ENCODE measurements around the gene FAM83D. TPM values are rescaled to one million over a fixed set of nuclear protein-coding genes. Genes with fewer than 3 reads are reported as not detected.

Gene FAM83D
- total and polyA plus RNA-seq, 2 experiments from 2014 or later = 33.3 to 91.3 TPM

DNA sequence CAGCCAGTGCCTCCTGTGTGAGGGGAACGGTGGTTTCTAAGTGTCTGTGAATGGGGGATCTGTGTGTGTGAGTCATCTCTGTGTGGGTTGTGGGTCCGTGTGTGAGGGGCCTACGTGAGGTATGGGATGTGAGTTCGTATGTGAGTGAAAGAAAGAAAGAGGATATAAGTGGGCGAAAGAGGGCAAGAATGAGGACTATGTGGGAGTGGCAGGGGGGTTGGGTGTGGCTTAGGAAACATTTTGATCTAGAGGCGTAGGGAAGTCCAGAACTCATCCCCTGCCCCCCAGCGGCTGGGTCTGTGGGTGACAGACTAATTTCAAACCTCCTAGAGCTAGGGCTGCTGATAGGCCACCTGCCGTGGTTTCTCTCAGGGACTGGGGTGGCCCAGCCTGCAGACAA lies 71.4 kb downstream of the FAM83D start:
- no peak overlapping the region for H3K27ac ChIP-seq (ENCODE audit: low read depth)
- H3K9me2 ChIP-seq (ENCODE audit: insufficient read depth) = no peaks in the 10 kb centered on the region
- H3K79me2 ChIP-seq (replicated peaks; ENCODE audit: insufficient read depth) = no peaks in the 10 kb centered on the region
- H2AFZ ChIP-seq = no peak overlapping the region
- TF ChIP-seq ZNF331 (CRISPR knock-in tag; IDR thresholded peaks at IDR 0.05; ENCODE audit: low read depth) = no peak
- TF ChIP-seq, protein P1, sequence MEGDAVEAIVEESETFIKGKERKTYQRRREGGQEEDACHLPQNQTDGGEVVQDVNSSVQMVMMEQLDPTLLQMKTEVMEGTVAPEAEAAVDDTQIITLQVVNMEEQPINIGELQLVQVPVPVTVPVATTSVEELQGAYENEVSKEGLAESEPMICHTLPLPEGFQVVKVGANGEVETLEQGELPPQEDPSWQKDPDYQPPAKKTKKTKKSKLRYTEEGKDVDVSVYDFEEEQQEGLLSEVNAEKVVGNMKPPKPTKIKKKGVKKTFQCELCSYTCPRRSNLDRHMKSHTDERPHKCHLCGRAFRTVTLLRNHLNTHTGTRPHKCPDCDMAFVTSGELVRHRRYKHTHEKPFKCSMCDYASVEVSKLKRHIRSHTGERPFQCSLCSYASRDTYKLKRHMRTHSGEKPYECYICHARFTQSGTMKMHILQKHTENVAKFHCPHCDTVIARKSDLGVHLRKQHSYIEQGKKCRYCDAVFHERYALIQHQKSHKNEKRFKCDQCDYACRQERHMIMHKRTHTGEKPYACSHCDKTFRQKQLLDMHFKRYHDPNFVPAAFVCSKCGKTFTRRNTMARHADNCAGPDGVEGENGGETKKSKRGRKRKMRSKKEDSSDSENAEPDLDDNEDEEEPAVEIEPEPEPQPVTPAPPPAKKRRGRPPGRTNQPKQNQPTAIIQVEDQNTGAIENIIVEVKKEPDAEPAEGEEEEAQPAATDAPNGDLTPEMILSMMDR (conservative IDR thresholded peaks at IDR 0.05; ENCODE audit: low read depth in 2 of 2) = no peak
- TF ChIP-seq NANOG (IDR thresholded peaks at IDR 0.05; ENCODE audit: borderline replicate concordance) = no peak
- TF ChIP-seq, protein P2, sequence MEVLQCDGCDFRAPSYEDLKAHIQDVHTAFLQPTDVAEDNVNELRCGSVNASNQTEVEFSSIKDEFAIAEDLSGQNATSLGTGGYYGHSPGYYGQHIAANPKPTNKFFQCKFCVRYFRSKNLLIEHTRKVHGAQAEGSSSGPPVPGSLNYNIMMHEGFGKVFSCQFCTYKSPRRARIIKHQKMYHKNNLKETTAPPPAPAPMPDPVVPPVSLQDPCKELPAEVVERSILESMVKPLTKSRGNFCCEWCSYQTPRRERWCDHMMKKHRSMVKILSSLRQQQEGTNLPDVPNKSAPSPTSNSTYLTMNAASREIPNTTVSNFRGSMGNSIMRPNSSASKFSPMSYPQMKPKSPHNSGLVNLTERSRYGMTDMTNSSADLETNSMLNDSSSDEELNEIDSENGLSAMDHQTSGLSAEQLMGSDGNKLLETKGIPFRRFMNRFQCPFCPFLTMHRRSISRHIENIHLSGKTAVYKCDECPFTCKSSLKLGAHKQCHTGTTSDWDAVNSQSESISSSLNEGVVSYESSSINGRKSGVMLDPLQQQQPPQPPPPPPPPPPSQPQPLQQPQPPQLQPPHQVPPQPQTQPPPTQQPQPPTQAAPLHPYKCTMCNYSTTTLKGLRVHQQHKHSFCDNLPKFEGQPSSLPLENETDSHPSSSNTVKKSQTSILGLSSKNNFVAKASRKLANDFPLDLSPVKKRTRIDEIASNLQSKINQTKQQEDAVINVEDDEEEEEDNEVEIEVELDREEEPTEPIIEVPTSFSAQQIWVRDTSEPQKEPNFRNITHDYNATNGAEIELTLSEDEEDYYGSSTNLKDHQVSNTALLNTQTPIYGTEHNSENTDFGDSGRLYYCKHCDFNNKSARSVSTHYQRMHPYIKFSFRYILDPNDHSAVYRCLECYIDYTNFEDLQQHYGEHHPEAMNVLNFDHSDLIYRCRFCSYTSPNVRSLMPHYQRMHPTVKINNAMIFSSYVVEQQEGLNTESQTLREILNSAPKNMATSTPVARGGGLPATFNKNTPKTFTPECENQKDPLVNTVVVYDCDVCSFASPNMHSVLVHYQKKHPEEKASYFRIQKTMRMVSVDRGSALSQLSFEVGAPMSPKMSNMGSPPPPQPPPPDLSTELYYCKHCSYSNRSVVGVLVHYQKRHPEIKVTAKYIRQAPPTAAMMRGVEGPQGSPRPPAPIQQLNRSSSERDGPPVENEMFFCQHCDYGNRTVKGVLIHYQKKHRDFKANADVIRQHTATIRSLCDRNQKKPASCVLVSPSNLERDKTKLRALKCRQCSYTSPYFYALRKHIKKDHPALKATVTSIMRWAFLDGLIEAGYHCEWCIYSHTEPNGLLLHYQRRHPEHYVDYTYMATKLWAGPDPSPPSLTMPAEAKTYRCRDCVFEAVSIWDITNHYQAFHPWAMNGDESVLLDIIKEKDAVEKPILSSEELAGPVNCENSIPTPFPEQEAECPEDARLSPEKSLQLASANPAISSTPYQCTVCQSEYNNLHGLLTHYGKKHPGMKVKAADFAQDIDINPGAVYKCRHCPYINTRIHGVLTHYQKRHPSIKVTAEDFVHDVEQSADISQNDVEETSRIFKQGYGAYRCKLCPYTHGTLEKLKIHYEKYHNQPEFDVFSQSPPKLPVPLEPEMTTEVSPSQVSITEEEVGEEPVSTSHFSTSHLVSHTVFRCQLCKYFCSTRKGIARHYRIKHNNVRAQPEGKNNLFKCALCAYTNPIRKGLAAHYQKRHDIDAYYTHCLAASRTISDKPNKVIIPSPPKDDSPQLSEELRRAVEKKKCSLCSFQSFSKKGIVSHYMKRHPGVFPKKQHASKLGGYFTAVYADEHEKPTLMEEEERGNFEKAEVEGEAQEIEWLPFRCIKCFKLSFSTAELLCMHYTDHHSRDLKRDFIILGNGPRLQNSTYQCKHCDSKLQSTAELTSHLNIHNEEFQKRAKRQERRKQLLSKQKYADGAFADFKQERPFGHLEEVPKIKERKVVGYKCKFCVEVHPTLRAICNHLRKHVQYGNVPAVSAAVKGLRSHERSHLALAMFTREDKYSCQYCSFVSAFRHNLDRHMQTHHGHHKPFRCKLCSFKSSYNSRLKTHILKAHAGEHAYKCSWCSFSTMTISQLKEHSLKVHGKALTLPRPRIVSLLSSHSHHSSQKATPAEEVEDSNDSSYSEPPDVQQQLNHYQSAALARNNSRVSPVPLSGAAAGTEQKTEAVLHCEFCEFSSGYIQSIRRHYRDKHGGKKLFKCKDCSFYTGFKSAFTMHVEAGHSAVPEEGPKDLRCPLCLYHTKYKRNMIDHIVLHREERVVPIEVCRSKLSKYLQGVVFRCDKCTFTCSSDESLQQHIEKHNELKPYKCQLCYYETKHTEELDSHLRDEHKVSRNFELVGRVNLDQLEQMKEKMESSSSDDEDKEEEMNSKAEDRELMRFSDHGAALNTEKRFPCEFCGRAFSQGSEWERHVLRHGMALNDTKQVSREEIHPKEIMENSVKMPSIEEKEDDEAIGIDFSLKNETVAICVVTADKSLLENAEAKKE (CRISPR knock-in tag; IDR thresholded peaks at IDR 0.05) = no peak
- TF ChIP-seq, protein P3, sequence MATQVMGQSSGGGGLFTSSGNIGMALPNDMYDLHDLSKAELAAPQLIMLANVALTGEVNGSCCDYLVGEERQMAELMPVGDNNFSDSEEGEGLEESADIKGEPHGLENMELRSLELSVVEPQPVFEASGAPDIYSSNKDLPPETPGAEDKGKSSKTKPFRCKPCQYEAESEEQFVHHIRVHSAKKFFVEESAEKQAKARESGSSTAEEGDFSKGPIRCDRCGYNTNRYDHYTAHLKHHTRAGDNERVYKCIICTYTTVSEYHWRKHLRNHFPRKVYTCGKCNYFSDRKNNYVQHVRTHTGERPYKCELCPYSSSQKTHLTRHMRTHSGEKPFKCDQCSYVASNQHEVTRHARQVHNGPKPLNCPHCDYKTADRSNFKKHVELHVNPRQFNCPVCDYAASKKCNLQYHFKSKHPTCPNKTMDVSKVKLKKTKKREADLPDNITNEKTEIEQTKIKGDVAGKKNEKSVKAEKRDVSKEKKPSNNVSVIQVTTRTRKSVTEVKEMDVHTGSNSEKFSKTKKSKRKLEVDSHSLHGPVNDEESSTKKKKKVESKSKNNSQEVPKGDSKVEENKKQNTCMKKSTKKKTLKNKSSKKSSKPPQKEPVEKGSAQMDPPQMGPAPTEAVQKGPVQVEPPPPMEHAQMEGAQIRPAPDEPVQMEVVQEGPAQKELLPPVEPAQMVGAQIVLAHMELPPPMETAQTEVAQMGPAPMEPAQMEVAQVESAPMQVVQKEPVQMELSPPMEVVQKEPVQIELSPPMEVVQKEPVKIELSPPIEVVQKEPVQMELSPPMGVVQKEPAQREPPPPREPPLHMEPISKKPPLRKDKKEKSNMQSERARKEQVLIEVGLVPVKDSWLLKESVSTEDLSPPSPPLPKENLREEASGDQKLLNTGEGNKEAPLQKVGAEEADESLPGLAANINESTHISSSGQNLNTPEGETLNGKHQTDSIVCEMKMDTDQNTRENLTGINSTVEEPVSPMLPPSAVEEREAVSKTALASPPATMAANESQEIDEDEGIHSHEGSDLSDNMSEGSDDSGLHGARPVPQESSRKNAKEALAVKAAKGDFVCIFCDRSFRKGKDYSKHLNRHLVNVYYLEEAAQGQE (IDR thresholded peaks at IDR 0.05; ENCODE audit: unreplicated experiment) = no peak
- no peak for TF ChIP-seq ZNF114 (CRISPR knock-in tag; IDR thresholded peaks at IDR 0.05)
- TF ChIP-seq STAT1 (IDR thresholded peaks at IDR 0.05; ENCODE audit: unreplicated experiment) = no peak
- TF ChIP-seq CREB1 (CRISPR knock-in tag; IDR thresholded peaks at IDR 0.05; ENCODE audit: low read depth) = no peak
- DNase-seq (ENCODE audit: low spot score) = peak; percentile 17
- peaks cover 4% of the 10 kb centered on the region; the same call in 1 of the 2 replicates for H4K20me1 ChIP-seq (replicated peaks; ENCODE audit: insufficient read depth)
- no peaks in the 10 kb centered on the region for H3K4me1 ChIP-seq (ENCODE audit: insufficient read depth)
- H3F3A ChIP-seq (replicated peaks; ENCODE audit: low read depth) = no peaks in the 10 kb centered on the region
- H3K4me2 ChIP-seq = no peak overlapping the region
- peaks cover 23% of the 10 kb centered on the region for H3K36me3 ChIP-seq (ENCODE audit: insufficient read depth)
- H3K9me3 Mint-ChIP-seq = no peaks in the 10 kb centered on the region
- H3K27me3 Mint-ChIP-seq (ENCODE audit: insufficient read depth, low read depth, poor library complexity) = no peaks in the 10 kb centered on the region
- peak; percentile 53; the same call in 2 of the 3 replicates for ATAC-seq
- H3K4me3 Mint-ChIP-seq = no peak overlapping the region
- peak overlapping the region; percentile 5; the same call in 1 of the 2 replicates for H3K27ac Mint-ChIP-seq
- no peak overlapping the region for H3K4me3 ChIP-seq
- no peaks in the 10 kb centered on the region for H3K4me1 Mint-ChIP-seq
- H3K27me3 ChIP-seq (ENCODE audit: insufficient read depth) = no peaks in the 10 kb centered on the region
- H3K36me3 Mint-ChIP-seq (ENCODE audit: low read depth) = peaks cover 36% of the 10 kb centered on the region

Data from GM23338 (cell line).